ENCODE results near the gene CREBL2.
"Not testable (repeated sequence)": the region's sequence is repeated elsewhere in the genome, so short reads cannot be mapped to it uniquely, and the experiment has no call there.

The CREBL2 gene

DNA sequence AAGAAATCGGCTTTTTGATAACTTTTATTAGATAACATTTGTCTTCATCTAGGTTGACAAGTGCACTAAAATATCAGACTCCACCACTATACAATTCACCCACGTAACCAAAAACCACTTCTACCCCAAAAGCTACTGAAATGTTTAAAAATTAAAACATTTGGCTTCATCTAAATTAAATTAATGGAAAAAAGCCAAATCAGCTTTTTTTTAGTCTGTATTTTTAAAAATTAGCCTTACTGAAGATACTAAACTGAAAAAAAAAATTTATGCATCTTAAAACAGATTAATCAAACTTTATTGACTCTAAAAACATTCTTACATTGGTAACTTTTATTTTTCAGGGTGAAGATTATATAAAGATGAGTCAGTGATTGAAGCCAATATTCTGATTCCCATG is 30.0 kb downstream of the CREBL2 start:
- TF ChIP-seq, protein P1, sequence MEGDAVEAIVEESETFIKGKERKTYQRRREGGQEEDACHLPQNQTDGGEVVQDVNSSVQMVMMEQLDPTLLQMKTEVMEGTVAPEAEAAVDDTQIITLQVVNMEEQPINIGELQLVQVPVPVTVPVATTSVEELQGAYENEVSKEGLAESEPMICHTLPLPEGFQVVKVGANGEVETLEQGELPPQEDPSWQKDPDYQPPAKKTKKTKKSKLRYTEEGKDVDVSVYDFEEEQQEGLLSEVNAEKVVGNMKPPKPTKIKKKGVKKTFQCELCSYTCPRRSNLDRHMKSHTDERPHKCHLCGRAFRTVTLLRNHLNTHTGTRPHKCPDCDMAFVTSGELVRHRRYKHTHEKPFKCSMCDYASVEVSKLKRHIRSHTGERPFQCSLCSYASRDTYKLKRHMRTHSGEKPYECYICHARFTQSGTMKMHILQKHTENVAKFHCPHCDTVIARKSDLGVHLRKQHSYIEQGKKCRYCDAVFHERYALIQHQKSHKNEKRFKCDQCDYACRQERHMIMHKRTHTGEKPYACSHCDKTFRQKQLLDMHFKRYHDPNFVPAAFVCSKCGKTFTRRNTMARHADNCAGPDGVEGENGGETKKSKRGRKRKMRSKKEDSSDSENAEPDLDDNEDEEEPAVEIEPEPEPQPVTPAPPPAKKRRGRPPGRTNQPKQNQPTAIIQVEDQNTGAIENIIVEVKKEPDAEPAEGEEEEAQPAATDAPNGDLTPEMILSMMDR (IDR thresholded peaks at IDR 0.05; ENCODE audit: insufficient read depth, low read depth, low read length, missing control alignments) = no peak
- DNase-seq (ENCODE audit: low read depth) = no peak
- no peak overlapping the region for H3K4me3 ChIP-seq (ENCODE audit: low read length)

DNA sequence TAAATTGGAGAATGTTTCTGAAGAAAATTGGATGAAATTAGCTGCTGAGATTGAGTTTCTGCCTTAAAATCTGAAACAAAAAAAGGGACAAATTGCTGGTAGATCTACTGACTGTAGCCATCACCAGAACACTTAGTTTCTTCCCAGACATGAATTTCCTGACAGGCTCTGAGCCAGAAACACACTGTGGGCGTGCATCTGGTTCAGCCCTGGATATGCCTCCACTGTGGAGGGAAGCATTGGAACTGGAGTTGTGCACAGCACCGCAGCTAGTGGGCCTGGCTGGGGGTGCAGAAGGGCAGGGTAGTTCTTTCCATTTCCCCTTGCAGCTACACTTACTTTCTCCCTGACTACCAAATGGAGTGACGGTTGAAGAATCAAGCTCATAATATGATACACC is 31.2 kb downstream of the CREBL2 start:
- no peak for DNase-seq (ENCODE audit: low read depth)
- no peak overlapping the region for H3K4me3 ChIP-seq (ENCODE audit: low read length)
- TF ChIP-seq, protein P1 (IDR thresholded peaks at IDR 0.05; ENCODE audit: insufficient read depth, low read depth, low read length, missing control alignments) = no peak

DNA sequence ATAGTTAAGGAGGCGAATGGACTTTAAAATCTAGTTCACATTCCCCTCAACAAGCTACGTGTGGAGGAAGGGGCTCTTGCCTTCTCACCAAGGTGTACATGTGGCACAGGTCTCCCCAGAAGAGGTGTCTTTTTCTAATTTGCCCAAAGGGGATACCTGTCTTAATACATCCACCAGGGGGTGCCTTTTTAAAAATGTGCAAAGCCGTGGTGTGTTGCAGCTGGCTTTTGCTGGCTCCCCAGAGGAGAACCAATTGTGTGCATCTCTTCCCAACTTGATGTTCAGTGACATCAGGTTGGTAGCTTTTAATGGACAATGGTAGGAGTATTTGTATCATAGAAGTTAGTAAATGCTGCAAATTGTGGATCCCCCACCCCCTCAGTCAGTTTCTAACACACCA is 33.8 kb downstream of the CREBL2 start:
- TF ChIP-seq, protein P1 (IDR thresholded peaks at IDR 0.05; ENCODE audit: insufficient read depth, low read depth, low read length, missing control alignments) = peak; percentile 26
- H3K4me3 ChIP-seq (ENCODE audit: low read length) = no peak overlapping the region
- DNase-seq (ENCODE audit: low read depth) = peak; percentile 41

DNA sequence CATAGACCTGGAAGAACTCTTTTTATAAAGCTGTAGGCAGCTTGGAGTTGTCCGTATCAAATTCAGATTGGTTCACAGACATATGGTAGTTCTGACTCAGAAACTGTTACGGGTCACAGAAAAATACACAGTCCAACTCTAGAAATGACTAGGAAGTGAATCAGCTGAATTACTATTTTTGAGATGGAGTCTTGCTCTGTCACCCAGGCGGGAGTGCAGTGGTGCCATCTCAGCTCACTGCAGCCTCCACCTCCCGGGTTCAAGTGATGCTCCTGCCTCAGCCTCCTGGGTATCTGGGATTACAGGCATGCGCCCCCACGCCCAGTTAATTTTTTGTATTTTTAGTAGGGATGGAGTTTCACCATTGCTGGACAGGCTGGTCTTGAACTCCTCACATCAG is 34.3 kb downstream of the CREBL2 start:
- H3K4me3 ChIP-seq (ENCODE audit: low read length) = not testable (repeated sequence)
- peak; percentile 66 for DNase-seq (ENCODE audit: low read depth)

DNA sequence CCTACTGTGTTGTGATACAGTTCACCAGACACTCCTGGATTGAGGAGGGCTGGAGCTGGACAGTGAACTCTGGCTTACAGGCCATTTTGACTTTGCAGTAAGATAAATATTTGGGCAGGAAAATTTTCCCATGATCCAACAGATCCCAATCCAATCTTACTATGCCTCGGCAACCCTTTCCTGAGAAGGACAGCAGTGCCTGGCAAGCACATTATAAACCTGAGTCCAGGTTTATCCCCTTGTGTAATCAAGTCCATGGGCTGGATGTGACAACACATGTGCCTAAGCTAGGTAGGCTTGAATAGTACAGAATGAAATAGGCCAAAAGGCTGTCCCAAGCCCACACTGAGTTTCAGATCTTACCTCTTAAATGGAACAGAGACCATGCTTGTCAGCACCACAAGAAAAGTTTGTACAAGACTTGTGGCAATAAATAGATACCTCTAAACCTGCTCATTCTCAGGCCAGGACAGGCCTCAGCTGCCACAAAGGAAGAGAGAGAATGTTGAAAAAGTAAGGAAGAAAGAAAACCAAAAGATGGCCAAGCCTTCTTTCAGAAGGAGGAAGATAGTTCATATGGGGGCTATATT is 34.9 kb downstream of the CREBL2 start:
- no peak overlapping the region for H3K4me3 ChIP-seq (ENCODE audit: low read length)
- no peak for DNase-seq (ENCODE audit: low read depth)
- TF ChIP-seq, protein P1 (IDR thresholded peaks at IDR 0.05; ENCODE audit: insufficient read depth, low read depth, low read length, missing control alignments) = no peak

DNA sequence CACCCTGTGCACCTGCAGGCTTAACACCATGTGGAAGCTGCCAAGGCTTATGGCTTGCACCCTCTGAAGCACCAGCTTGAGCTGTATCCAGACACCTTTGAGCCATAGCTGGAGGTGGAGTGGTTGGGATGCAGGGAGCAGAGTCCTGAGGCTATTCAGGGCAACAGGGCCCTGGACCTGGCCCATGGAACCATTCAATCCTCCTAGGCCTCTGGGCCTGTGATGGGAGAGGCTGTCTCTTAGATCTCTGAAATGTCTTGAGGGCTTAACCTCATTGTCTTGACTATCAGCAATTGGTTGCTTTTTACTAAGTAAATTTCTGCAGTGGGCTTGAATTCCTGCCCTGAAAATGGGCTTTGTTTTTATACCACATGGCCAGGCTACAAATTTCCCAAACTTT is 36.6 kb downstream of the CREBL2 start:
- no peak overlapping the region for H3K4me3 ChIP-seq (ENCODE audit: low read length)
- TF ChIP-seq, protein P1 (IDR thresholded peaks at IDR 0.05; ENCODE audit: insufficient read depth, low read depth, low read length, missing control alignments) = no peak
- DNase-seq (ENCODE audit: low read depth) = no peak

DNA sequence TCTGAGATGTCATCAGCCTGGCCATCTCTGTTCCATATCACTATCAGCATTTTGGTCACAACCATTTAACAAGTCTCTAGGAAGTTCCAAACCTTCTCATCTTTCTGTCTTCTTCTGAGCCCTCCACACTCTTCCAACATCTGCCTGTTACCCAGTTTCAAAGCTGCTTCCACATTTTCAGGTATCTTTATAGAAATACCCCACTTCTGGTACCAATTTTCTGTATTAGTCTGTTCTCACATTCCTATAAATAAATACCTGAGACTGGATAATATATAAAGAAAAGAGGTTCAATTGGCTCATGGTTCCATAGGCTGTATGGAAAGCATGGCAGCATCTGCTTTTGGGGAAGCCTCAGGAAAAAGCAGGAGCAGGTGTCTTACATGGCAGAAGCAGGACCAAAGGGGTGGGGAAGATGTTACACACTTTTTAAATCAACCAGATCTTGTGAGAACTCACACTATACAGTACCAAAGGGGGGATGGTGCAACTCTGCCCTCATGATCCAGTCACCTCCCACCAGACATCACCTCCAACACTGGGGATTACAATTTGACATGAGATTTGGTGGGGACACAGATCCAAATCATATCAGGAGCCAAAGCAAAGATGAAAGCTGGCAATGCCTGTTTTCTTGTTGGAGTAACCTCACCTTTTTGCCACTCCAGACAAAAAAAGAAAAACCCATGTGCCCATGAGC is 37.4 kb downstream of the CREBL2 start:
- TF ChIP-seq, protein P1 (IDR thresholded peaks at IDR 0.05; ENCODE audit: insufficient read depth, low read depth, low read length, missing control alignments) = no peak
- H3K4me3 ChIP-seq (ENCODE audit: low read length) = no peak overlapping the region

More for the DNA sequence above, 37.4 kb downstream of the CREBL2 start:
- no peak for DNase-seq (ENCODE audit: low read depth)
